Mesenteric fat pad (tissue), 1 donor: Measurements from ENCODE around the gene AFG3L2. TPM values are rescaled to one million over a fixed set of nuclear protein-coding genes. Genes with fewer than 3 reads are reported as not detected.
"Not testable (repeated sequence)": the region's sequence is repeated elsewhere in the genome, so short reads cannot be mapped to it uniquely, and the experiment has no call there.

Experiments used
- DNase-seq: peaks from one replicate; pipeline ENCODE4 v3.0.0-alpha.2; 2020; ENCODE audit warnings: low spot score
- total RNA-seq: library from RNA; stranded (reverse); fragmentation: NEBNext Ultra II Directional; extraction: Animal tissue kit (Norgen Biotek cat#: 25700); gene quantifications from one replicate; pipeline ENCODE4 v1.2.1, GENCODE V29; 2021
- donor health status: DM: yes; HTN: yes; CAD: no.

Gene AFG3L2
- total RNA-seq, 1 donor from 2014 or later: 44.8 TPM

GRCh38 chr18:12397793-12398192 lies 20.8 kb upstream of the AFG3L2 start:
- DNase-seq: peak; percentile 41

GRCh38 chr18:12397254-12397653 lies 20.2 kb upstream of the AFG3L2 start:
- DNase-seq: peak; percentile 73

- peak; percentile 30 for DNase-seq
These were observed 17.4 kb upstream of the AFG3L2 start for GRCh38 chr18:12394428-12394827.

GRCh38 chr18:12393998-12394397 lies 17.0 kb upstream of the AFG3L2 start:
- DNase-seq: peak; percentile 18

GRCh38 chr18:12393510-12393909 lies 16.5 kb upstream of the AFG3L2 start:
- no peak for DNase-seq

DNA sequence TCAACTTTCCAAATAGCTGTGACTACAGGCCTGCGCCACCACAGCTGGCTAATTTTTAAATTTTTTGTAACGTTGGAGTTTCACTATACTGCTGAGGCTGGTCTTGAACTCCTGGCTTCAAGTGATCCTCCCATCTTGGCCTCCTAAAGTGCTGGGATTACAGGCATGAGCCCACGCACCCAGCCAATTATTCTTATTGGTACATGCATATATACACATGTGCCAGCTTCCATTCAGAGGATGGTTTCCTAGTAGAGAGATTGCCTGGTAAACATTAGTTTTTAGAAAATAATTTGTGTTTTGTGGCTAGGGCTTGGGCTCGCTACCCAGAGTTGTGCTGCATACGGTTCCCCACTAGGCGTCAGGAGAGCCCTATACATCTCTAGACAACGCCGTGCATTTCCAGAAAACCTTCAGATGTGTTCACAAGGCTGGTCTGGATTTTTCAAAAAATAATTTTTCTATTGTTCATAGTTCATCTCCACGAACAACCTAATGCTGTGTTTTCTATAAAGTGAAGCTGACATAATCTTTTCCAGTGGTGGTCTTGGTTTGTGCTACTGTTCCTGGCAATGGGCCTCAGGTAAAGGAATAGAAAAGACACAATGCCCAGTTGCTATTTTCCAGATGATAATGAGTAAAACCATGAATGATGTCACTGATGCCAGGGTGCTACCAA lies 14.6 kb upstream of the AFG3L2 start:
- DNase-seq: peak; percentile 45

- DNase-seq: peak; percentile 35
These were observed 11.4 kb upstream of the AFG3L2 start for GRCh38 chr18:12388442-12388841.

DNA sequence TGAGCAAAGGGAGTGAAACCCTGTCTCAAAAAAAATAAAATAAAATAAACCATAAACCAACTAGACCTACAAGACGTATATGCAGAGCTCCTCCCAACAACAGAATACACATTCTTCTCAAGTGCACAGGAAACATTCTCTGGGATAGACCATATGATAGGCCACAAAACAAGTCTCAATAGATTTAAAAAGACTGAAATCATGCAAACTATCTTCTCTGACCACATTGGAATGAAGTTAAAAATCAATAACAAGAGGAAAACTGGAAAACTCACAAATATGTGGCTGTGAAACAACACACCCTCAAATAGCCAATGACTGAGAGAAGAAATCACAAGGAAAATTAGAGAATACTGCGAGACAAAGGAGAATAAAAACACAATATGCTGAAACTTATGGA lies 7.2 kb upstream of the AFG3L2 start:
- DNase-seq: no peak

GRCh38 chr18:12383759-12384158 lies 6.7 kb upstream of the AFG3L2 start:
- DNase-seq: not testable (repeated sequence)

GRCh38 chr18:12382221-12382814 lies 5.3 kb upstream of the AFG3L2 start:
- not testable (repeated sequence) for DNase-seq

GRCh38 chr18:12378198-12378558 lies 1.2 kb upstream of the AFG3L2 start:
- DNase-seq: not testable (repeated sequence)

DNA sequence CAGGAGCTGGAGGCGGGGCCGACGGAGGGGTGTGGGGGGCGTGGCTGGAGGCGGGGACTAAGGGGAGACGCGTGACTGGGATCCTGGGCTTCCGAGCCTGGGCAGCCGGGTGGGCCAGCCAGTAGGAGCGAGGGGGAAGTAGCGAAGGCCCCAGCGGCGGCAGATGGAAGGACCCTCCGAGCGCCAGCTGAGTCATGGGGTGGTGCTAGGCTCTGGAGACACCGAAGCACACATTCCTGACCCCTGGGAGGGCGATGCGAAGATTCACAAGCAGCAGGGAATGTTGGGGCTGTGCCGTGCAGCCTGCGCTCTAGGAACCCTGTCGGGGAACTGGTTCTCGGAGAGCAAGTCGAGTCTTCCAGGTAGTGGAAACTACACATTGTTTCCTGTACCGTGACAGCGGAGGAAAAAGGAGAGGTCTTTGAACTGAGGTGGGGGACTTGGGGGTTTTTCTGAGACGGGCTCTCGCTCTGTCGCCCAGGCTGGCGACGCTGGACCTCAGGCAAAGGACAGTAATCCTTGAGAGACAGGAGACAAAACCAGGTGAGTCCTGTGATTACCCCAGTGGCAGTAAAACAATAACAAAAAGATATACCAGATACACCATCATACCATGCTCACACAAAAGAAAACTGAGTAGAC lies 650 bp upstream of the AFG3L2 start:
- no peak for DNase-seq

DNA sequence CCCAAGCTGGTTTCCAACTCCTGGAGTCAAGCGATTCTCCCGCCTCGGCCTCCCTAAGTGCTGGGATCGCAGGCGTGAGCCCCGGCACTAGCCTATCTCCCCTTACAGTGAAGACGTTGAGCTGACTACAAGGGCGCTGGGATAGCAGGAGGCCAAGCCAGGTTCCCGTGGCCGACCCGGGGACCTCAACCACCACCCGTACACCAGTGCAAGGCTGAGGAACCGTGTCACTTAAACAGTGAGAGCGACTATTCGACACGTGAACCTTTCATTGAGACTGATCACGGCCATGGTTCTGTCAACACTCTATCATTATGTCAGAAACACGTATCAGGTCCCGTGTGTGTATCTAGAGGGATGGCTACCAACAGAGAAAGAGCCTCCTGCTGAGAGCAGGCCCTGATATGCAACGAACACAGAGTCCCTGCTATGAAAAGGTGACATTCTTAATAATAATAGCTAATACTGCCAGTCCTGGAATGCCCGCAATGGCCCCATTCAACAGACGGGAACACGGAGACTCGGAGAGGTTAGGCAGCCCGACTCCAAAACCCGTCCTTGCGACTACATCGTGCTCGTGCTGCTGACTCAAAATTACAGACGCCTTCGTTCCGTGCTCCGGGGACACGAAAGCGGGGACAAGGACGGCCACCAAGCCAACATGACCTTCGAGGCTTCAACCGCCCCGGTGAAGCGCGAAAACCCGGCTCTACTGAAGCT lies 833 bp downstream of the AFG3L2 start:
- DNase-seq: no peak

DNA sequence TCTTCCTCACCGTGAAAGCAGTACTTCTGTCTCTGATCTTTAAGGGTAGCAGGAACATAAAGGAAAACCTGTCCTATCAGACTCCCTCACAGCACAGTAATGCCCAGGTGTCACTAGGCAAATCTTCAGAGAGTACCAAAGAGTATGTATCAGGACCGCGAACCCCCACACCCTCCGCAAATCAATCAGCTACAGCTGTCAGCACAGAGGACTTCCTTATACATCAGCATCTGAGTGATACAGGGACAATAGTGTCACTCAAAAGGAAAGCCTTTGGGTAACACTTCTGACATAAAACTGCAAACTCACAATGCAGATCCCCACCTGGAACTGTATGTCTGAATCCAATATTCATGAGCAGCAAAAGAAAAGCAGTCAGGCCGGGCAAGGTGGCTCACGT lies 2.6 kb downstream of the AFG3L2 start:
- no peak for DNase-seq

DNA sequence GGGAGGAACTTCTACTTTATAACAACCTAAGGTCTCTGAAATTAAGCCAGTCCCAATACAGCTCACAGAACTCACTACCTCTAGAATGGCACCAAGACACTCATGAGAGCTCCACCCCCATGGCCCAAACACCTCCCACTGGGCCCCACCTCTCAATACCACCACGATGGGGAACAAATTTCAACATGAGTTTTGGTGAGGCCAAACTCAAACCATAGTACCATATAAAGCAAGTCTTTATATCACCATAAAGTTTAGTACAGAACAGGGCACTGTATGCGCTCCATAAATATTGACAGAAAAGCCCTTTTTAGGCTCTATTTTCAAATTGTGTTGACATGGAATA lies 3.3 kb downstream of the AFG3L2 start:
- DNase-seq: no peak

DNA sequence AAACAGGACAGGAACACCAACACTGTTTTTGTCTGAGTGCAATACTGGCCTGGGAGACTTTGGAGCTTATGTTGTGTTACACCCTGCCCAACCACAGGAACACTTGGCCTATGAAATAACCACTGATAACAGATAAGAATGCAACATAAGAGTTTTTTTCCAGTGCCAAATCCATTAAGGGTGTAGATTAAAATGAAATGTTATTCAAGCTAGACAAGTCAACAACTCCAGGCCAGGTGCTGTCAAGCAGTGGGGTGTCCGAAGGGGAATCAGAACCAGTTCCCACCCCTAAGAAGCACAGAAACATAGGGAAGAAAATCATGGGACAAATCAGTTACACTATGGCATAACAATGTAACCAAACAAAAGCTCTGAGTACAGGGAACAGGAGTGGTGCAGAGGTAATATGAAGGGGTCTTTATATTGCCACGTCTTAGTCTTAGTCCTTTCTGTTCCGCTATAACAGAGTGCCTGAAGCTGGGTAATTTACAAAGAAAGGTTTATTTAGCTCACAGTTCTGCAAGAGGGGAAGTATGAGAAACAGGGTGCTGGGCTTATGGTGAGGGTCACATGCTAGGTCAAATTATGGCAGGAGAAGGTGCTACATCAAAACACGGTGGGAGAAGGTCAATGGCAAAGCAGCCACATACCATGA lies 3.8 kb downstream of the AFG3L2 start:
- DNase-seq: no peak

- DNase-seq: no peak
These were observed 4.6 kb downstream of the AFG3L2 start for GRCh38 chr18:12372406-12372805.

- DNase-seq: no peak
These were observed 5.4 kb downstream of the AFG3L2 start for GRCh38 chr18:12371590-12371989.

DNA sequence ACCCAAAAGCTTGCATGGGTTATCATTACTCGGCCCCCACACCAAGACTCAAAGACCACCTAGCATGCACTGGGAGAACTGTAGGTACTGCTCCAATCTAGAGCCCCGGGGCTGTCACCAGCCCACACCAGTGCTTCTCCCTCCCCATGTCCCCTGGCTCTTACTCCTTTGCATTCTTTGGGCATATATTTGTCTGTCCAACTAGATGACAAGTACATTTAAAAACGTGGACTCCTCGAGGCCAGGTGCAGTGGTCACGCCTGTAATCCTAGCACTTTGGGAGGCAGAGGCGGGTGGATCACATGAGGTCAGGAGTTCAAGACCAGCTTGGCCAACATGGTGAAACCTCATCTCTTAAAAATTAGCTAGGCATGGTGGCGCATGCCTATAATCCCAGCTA lies 7.8 kb downstream of the AFG3L2 start:
- DNase-seq: no peak

DNA sequence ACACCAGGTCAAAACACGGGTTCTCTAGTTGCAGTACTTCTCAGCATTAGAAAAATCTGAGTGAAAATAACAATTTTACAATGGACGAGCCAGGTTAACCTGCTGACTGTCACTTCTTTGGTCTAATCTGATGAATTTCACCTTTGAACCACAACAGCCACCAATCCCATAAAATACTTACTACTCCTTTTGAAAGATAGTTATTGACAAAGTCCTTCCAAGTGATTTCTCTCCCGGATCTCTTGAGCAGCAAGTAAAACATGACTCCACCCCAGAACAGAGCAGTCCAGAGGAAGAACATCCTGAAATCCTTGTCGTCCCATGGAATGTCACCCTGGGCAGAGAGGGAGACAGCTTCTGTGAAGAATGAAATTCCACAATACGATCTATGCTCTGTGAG lies 10.2 kb downstream of the AFG3L2 start:
- DNase-seq: no peak

- no peak for DNase-seq
These were observed 10.6 kb downstream of the AFG3L2 start for GRCh38 chr18:12366379-12366778.
